Caco-2 (cell line): ENCODE data around the gene ERC1. TPM values are rescaled to one million over a fixed set of nuclear protein-coding genes. Genes with fewer than 3 reads are reported as not detected.

Experiments used
- BruUV-seq: library from RNA; stranded (reverse); fragments of 400-500 nt; replicated peaks from 2 replicates; lab custom pipeline; 2021; lab: Mats Ljungman, UMichigan
- CTCF ChIA-PET: fragments of 300-600 bp; sonication (Branson Sonifier 250); formaldehyde crosslinking; loops from one replicate; lab custom pipeline; 2022; ENCODE audit warnings: antibody characterized with exemption; lab: Charles Lee
- POLR2A ChIA-PET: fragments of 300-600 bp; sonication (Branson Sonifier 250); formaldehyde crosslinking; loops from one replicate; lab custom pipeline; 2022; ENCODE audit warnings: antibody characterized with exemption; lab: Charles Lee
- DNase-seq, 2 experiments: peaks; one replicate each; pipeline versions ENCODE4 v3.0.0 to v3.0.0-alpha.2; 2020 to 2022
- H3K27me3 ChIP-seq: replicated peaks from 2 replicates; pipeline ENCODE4 v1.6.0; 2011; ENCODE audit warnings: low read length; ENCODE audit not compliant: control insufficient read depth, insufficient read depth
- H3K36me3 ChIP-seq: 2 replicates; pipeline ENCODE4 v1.5.1; 2011; ENCODE audit warnings: low read length; ENCODE audit not compliant: control insufficient read depth, insufficient read depth
- H3K4me1 ChIP-seq: fragments of 250-450 bp; sonication (Bioruptor Pico); 2 replicates; pipeline ENCODE4 v1.5.1; 2020; ENCODE audit warnings: mild to moderate bottlenecking
- H3K4me3 ChIP-seq: 2 replicates; pipeline ENCODE4 v1.5.1; 2011; ENCODE audit warnings: low read depth, mild to moderate bottlenecking, control low read depth, low read length
- H3K9me3 ChIP-seq: fragments of 250-450 bp; sonication (Bioruptor Pico); 2 replicates; pipeline ENCODE4 v1.5.1; 2020; ENCODE audit warnings: mild to moderate bottlenecking, moderate library complexity
- H3K27ac Mint-ChIP-seq: one replicate; pipeline ENCODE4 v1.8.0; 2022; ENCODE audit warnings: mixed read lengths; ENCODE audit not compliant: unreplicated experiment
- H3K27me3 Mint-ChIP-seq: one replicate; pipeline ENCODE4 v1.8.0; 2022; ENCODE audit warnings: mixed read lengths; ENCODE audit not compliant: insufficient read depth, unreplicated experiment
- H3K36me3 Mint-ChIP-seq: one replicate; pipeline ENCODE4 v1.8.0; 2022; ENCODE audit warnings: mild to moderate bottlenecking, mixed read lengths; ENCODE audit not compliant: insufficient read depth, unreplicated experiment
- H3K4me1 Mint-ChIP-seq: one replicate; pipeline ENCODE4 v1.8.0; 2022; ENCODE audit warnings: low read depth, mixed read lengths; ENCODE audit not compliant: unreplicated experiment
- H3K4me3 Mint-ChIP-seq: one replicate; pipeline ENCODE4 v1.8.0; 2022; ENCODE audit warnings: mild to moderate bottlenecking, moderate library complexity, mixed read lengths; ENCODE audit not compliant: unreplicated experiment
- H3K9me3 Mint-ChIP-seq: one replicate; pipeline ENCODE4 v1.8.0; 2022; ENCODE audit warnings: mixed read lengths; ENCODE audit not compliant: unreplicated experiment
- CTCF ChIP-seq, 2 experiments: fragments of 200-600 bp in 1 of 2; IDR thresholded peaks; 1 replicate in 1 of 2; 2 replicates in 1 of 2; pipeline versions ENCODE4 v1.5.1 to v1.8.0; 2011 to 2022; ENCODE audit warnings: antibody characterized with exemption in 1 of 2, control low read depth in 1 of 2, inconsistent platforms in 1 of 2, low read depth in 1 of 2, low read length in 1 of 2, mild to moderate bottlenecking in 1 of 2, moderate library complexity in 1 of 2; ENCODE audit not compliant: insufficient read depth in 1 of 2, severe bottlenecking in 1 of 2, unreplicated experiment in 1 of 2
- intact Hi-C: fragments of 100-400 bp; cut with micrococcal nuclease; formaldehyde crosslinking; loops from one replicate; pipeline ENCODE4 v1.10.0; 2022; ENCODE audit not compliant: unreplicated experiment
- total RNA-seq: library from RNA; stranded (reverse); gene quantifications from 2 replicates; pipeline ENCODE4 v1.2.3, GENCODE V29; 2022

Gene ERC1
- total RNA-seq, 1 experiment from 2014 or later = 88.4 TPM

GRCh38 chr12:1360441-1361210 lies 369.6 kb downstream of the ERC1 start:
- Histone ChIP-seq H3K27me3 (no peaks in the 10 kb centered on the region), H3K9me3 (no peaks in the 10 kb centered on the region), H3K4me3 (no peak overlapping the region), H3K4me1 (peaks cover 11% of the 10 kb centered on the region), H3K36me3 (no peaks in the 10 kb centered on the region)
- no peak overlapping the region for H3K4me3 Mint-ChIP-seq
- H3K36me3 Mint-ChIP-seq = peaks cover 4% of the 10 kb centered on the region
- POLR2A ChIA-PET = no interaction called here
- no peak for DNase-seq
- CTCF ChIA-PET = no interaction called here
- no peak overlapping the region for H3K27ac Mint-ChIP-seq
- H3K9me3 Mint-ChIP-seq = no peaks in the 10 kb centered on the region
- no TSS peak for BruUV-seq
- H3K27me3 Mint-ChIP-seq = no peaks in the 10 kb centered on the region
- peaks cover 12% of the 10 kb centered on the region for H3K4me1 Mint-ChIP-seq
- TF ChIP-seq CTCF (IDR thresholded peaks at IDR 0.05; ENCODE audit: insufficient read depth in 1 of 2, low read depth in 1 of 2, low read length in 1 of 2, severe bottlenecking in 1 of 2, unreplicated experiment in 1 of 2) = no peak
- intact Hi-C loops = no loop called here

GRCh38 chr12:1362143-1362662 lies 371.2 kb downstream of the ERC1 start:
- Mint-ChIP-seq H3K27ac (no peak overlapping the region), H3K36me3 (peaks cover 4% of the 10 kb centered on the region), H3K27me3 (no peaks in the 10 kb centered on the region), H3K4me3 (no peak overlapping the region), H3K4me1 (peaks cover 15% of the 10 kb centered on the region), H3K9me3 (no peaks in the 10 kb centered on the region)
- CTCF ChIA-PET = no interaction called here
- H3K27me3 ChIP-seq = no peaks in the 10 kb centered on the region
- H3K4me3 ChIP-seq = no peak overlapping the region
- H3K4me1 ChIP-seq = peaks cover 3% of the 10 kb centered on the region
- BruUV-seq = no TSS peak
- POLR2A ChIA-PET = no interaction called here
- no peak for TF ChIP-seq CTCF (IDR thresholded peaks at IDR 0.05; ENCODE audit: insufficient read depth in 1 of 2, low read depth in 1 of 2, low read length in 1 of 2, severe bottlenecking in 1 of 2, unreplicated experiment in 1 of 2)
- no peaks in the 10 kb centered on the region for H3K36me3 ChIP-seq
- intact Hi-C loops = no loop called here
- no peaks in the 10 kb centered on the region for H3K9me3 ChIP-seq
- DNase-seq = no peak

- Histone ChIP-seq H3K27me3 (no peaks in the 10 kb centered on the region), H3K4me3 (no peak overlapping the region), H3K9me3 (no peaks in the 10 kb centered on the region), H3K36me3 (no peaks in the 10 kb centered on the region), H3K4me1 (peaks cover 4% of the 10 kb centered on the region; the same call in 1 of the 2 replicates)
- Mint-ChIP-seq H3K4me3 (no peak overlapping the region), H3K27me3 (no peaks in the 10 kb centered on the region), H3K4me1 (peaks cover 12% of the 10 kb centered on the region), H3K27ac (no peak overlapping the region), H3K9me3 (no peaks in the 10 kb centered on the region), H3K36me3 (peaks cover 4% of the 10 kb centered on the region)
- ChIA-PET POLR2A (no interaction called here), CTCF (no interaction called here)
- BruUV-seq = no TSS peak
- intact Hi-C loops = no loop called here
- TF ChIP-seq CTCF (IDR thresholded peaks at IDR 0.05; ENCODE audit: insufficient read depth in 1 of 2, low read depth in 1 of 2, low read length in 1 of 2, severe bottlenecking in 1 of 2, unreplicated experiment in 1 of 2) = no peak
- DNase-seq = no peak
Observed at GRCh38 chr12:1365703-1366102, 374.7 kb downstream of the ERC1 start.
